ENCODE measurements around the gene FAM227B.

DNA sequence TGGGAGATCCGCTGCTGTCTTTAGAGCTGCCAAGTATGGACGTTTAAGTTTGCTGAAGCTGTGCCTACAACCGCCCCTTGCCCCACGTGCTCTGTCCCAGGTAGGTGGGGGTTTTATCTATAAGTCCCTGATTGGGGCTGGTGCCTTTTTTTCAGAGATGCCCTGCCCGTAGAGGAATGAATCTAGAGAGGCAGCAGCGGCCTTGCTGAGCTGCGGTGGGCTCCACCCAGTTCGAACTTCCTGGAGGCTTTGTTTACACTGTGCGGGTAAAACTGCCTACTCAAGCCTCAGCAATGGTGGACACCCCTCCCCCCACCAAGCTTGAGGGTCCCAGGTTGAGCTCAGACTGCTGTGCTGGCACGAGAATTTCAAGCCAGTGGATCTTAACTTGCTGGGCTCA lies 281.0 kb downstream of the FAM227B start:
- TF ChIP-seq USF1 (IDR thresholded peaks at IDR 0.05) (no peak), EP300 (IDR thresholded peaks at IDR 0.05; ENCODE audit: borderline replicate concordance) (no peak), RAD21 (IDR thresholded peaks at IDR 0.05; ENCODE audit: low read depth) (no peak), FOXM1 (IDR thresholded peaks at IDR 0.05; ENCODE audit: borderline replicate concordance, low read depth) (no peak), ZBTB7A (IDR thresholded peaks at IDR 0.05; ENCODE audit: low read depth) (no peak), TAF1 (IDR thresholded peaks at IDR 0.05; ENCODE audit: low read depth) (no peak), YY1 (IDR thresholded peaks at IDR 0.05; ENCODE audit: low read depth) (no peak), TEAD4 (IDR thresholded peaks at IDR 0.05) (no peak), CEBPB (IDR thresholded peaks at IDR 0.05) (no peak), TCF12 (IDR thresholded peaks at IDR 0.05; ENCODE audit: low read depth) (no peak), MAX (IDR thresholded peaks at IDR 0.05) (no peak), NFIC (IDR thresholded peaks at IDR 0.05) (no peak), EGR1 (IDR thresholded peaks at IDR 0.05) (no peak)
- TF ChIP-seq, protein P1, sequence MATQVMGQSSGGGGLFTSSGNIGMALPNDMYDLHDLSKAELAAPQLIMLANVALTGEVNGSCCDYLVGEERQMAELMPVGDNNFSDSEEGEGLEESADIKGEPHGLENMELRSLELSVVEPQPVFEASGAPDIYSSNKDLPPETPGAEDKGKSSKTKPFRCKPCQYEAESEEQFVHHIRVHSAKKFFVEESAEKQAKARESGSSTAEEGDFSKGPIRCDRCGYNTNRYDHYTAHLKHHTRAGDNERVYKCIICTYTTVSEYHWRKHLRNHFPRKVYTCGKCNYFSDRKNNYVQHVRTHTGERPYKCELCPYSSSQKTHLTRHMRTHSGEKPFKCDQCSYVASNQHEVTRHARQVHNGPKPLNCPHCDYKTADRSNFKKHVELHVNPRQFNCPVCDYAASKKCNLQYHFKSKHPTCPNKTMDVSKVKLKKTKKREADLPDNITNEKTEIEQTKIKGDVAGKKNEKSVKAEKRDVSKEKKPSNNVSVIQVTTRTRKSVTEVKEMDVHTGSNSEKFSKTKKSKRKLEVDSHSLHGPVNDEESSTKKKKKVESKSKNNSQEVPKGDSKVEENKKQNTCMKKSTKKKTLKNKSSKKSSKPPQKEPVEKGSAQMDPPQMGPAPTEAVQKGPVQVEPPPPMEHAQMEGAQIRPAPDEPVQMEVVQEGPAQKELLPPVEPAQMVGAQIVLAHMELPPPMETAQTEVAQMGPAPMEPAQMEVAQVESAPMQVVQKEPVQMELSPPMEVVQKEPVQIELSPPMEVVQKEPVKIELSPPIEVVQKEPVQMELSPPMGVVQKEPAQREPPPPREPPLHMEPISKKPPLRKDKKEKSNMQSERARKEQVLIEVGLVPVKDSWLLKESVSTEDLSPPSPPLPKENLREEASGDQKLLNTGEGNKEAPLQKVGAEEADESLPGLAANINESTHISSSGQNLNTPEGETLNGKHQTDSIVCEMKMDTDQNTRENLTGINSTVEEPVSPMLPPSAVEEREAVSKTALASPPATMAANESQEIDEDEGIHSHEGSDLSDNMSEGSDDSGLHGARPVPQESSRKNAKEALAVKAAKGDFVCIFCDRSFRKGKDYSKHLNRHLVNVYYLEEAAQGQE (IDR thresholded peaks at IDR 0.05; ENCODE audit: low read depth) = no peak
